Measurements from ENCODE around the gene TLL1. TPM values are rescaled to one million over a fixed set of nuclear protein-coding genes. Genes with fewer than 3 reads are reported as not detected.

Gene TLL1
- total and polyA plus RNA-seq, 4 donors = 0.04 to 0.25 (median 0.05) TPM; not detected in 1

- Histone ChIP-seq H3K36me3 (ENCODE audit: control insufficient read depth in 4 of 4, insufficient read depth in 3 of 4, low read depth in 1 of 4, low read length in 3 of 4) (no peaks in the 10 kb centered on the region), H3K9me3 (ENCODE audit: control insufficient read depth in 4 of 4, low read length in 3 of 4) (no peaks in the 10 kb centered on the region), H3K27me3 (ENCODE audit: control insufficient read depth in 4 of 4, insufficient read depth in 4 of 4, low read length in 3 of 4) (no peaks in the 10 kb centered on the region), H3K9ac (ENCODE audit: low read depth in 1 of 2, low read length in 2 of 2) (no peak overlapping the region), H3K4me3 (ENCODE audit: low read depth in 1 of 3, low read length in 3 of 3) (no peak overlapping the region), H3K4me1 (ENCODE audit: control insufficient read depth in 4 of 4, insufficient read depth in 4 of 4, low read length in 3 of 4) (no peaks in the 10 kb centered on the region), H3K27ac (ENCODE audit: low read depth in 1 of 2, low read length in 2 of 2) (no peak overlapping the region)
- no peak for DNase-seq (ENCODE audit: low spot score)
- 55% methylated on average over 1 of the region's 1 CpG for WGBS
- TF ChIP-seq EGR1 (IDR thresholded peaks at IDR 0.05; ENCODE audit: low read depth in 2 of 2) (no peak), HNF4A (conservative IDR thresholded peaks at IDR 0.05) (no peak), REST (IDR thresholded peaks at IDR 0.05) (no peak), HNF4G (IDR thresholded peaks at IDR 0.05) (no peak), FOXA1 (IDR thresholded peaks at IDR 0.05) (no peak), MAX (IDR thresholded peaks at IDR 0.05) (no peak), RAD21 (IDR thresholded peaks at IDR 0.05) (no peak), TAF1 (conservative IDR thresholded peaks at IDR 0.05) (no peak), RXRA (IDR thresholded peaks at IDR 0.05) (no peak), CTCF (IDR thresholded peaks at IDR 0.05; ENCODE audit: low read depth, low read length, missing input control) (no peak), ATF3 (IDR thresholded peaks at IDR 0.05) (no peak), ZBTB33 (IDR thresholded peaks at IDR 0.05) (no peak), FOXA2 (IDR thresholded peaks at IDR 0.05) (no peak), GABPA (IDR thresholded peaks at IDR 0.05 in 1 of 2, conservative IDR thresholded peaks at IDR 0.05 in 1 of 2) (no peak), SP1 (IDR thresholded peaks at IDR 0.05) (no peak), NR2F2 (IDR thresholded peaks at IDR 0.05) (no peak)
These were observed 202.6 kb downstream of the TLL1 start for GRCh38 chr4:166075599-166075998.

GRCh38 chr4:166077782-166078181 is 204.7 kb downstream of the TLL1 start:
- H3K27ac ChIP-seq (ENCODE audit: low read depth in 1 of 2, low read length in 2 of 2) = no peak overlapping the region
- no peaks in the 10 kb centered on the region for H3K4me1 ChIP-seq (ENCODE audit: control insufficient read depth in 4 of 4, insufficient read depth in 4 of 4, low read length in 3 of 4)
- no peak overlapping the region for H3K9ac ChIP-seq (ENCODE audit: low read depth in 1 of 2, low read length in 2 of 2)
- TF ChIP-seq MAX (IDR thresholded peaks at IDR 0.05) = no peak
- H3K9me3 ChIP-seq (ENCODE audit: control insufficient read depth in 4 of 4, low read length in 3 of 4) = no peaks in the 10 kb centered on the region
- no peaks in the 10 kb centered on the region for H3K27me3 ChIP-seq (ENCODE audit: control insufficient read depth in 4 of 4, insufficient read depth in 4 of 4, low read length in 3 of 4)
- no peaks in the 10 kb centered on the region for H3K36me3 ChIP-seq (ENCODE audit: control insufficient read depth in 4 of 4, insufficient read depth in 3 of 4, low read depth in 1 of 4, low read length in 3 of 4)
- WGBS = 86% methylated on average over 4 of the region's 4 CpGs
- no peak for DNase-seq (ENCODE audit: low spot score)
- H3K4me3 ChIP-seq (ENCODE audit: low read depth in 1 of 3, low read length in 3 of 3) = no peak overlapping the region
